SHP77 (cell line): ENCODE measurements around the gene TNFSF8.

Experiments
- DNase-seq, 2 experiments: peaks; one replicate each; lab custom pipeline; 2025; lab: John Stamatoyannopoulos, UW

Gene TNFSF8, protein sequence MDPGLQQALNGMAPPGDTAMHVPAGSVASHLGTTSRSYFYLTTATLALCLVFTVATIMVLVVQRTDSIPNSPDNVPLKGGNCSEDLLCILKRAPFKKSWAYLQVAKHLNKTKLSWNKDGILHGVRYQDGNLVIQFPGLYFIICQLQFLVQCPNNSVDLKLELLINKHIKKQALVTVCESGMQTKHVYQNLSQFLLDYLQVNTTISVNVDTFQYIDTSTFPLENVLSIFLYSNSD

DNA sequence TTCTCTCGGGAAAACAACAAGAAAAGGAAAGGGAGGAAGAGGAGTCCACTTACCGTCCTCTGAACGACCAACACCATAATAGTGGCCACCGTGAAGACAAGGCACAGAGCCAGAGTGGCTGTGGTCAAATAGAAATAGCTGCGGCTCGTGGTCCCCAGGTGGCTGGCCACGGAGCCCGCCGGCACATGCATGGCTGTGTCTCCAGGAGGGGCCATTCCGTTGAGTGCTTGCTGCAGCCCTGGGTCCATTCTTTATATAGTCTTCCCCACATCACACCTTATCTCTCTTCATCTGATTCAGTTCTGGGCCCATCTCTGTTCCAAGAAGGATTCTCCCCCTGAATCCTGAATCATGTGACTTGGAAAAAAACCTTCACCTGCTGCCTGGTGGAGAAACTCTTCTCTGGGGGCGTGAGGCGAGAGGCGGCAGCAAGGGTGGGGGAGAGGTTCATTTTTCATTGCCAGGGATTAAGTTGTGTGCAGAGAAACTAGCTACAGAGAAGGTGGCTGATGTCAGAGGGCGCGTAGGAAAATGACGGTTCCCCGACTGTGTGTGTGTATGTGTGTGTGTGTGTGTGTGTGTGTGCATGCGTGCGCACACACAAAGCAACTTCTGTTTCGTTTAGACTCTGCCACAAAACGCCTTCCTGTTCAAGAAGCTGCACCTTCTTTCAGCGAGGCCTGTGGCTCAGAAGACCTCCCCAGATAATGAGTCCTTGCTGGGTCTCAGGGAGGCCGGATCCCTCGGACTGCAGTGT, at the start of gene TNFSF8:
Gene TNFSF8, minus strand, starts transcription at position 536 of the 757 bp plus-strand sequence. Its CDS starts 288 bp downstream, at position 248.
- no peak for DNase-seq

DNA sequence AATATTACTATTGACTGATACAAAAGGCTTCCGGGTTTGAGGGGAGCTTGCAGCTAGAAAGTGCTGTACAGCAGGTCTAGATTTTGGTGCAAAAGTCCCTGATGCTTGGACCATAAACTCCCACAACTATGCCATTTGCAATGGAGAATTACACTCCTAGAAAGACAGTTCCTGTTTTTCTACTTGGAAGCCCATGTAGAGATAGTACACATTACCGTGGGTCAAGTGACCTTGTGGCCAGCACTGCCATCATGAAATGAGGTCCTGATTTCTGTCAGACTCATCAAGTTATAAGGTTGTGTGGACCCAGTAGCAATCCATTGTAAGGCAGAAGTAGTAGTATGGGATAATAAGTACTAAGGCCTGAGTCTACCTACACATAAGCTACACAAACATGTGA, 42.8 kb upstream of the TNFSF8 start:
- DNase-seq = no peak

DNA sequence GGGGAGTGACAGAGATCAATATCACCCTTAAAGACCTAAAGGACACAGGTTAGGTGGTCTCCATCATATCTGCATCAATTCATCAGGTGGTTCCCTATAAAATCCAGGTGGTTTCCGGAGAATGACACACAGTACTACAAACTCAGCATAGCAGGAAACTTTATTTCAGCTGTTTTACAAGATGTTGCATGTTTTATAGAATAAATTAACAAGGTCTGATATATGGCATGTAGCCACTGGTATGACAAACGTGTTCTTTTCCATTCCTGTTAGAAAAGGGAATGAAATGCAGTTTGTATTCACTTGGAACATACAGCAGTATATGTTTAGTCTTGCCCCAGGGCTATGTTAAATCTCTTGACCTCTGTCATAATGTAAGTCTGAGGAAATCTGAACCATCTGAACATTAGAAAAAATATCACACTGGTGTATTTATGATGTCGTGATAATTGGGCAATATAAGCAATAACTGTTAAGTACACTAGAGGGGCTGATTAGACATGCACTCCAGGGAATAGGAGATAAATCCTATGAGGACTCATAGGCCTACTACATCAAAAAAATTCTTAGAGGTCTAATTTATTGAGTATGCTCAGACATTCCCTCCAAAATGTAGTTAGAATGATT, 42.2 kb upstream of the TNFSF8 start:
- DNase-seq = no peak

DNA sequence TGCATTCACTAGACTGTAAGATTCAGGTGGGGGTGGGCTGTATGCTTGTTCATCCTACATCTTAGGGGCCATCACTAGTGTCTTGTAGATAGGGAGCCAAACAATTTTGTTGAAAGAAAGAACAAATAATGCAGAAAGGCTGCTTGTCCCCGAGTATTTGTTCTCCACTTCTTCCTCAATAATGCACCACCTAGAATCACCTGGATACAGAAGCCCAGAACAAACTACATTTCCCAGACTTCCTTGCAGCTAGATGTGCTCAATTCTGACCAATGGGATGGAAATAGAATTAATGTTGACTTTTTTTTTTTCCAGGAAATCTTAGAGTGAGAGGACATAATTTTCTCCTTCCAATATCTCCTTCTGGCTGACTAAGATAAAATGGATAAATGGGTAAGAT, 38.9 kb upstream of the TNFSF8 start:
- DNase-seq = no peak

DNA sequence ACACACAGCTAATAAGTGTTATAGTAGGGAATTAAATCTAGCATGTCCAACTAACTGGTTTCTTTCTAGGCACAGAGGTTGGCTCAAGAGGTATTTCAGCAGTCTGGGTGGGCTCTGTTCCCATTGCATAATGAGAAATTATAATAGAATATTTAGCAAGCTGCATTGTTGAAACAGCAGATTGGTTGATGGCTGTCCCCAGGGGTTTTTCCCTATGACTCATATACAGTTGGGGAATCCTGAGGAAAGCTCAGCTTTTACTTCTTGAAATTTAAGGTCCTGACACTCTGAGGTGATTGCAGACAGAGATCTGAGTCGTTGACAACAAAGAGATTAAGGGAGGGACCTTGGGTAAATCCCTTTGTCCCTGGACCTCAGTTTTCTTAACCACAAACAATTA, 38.3 kb upstream of the TNFSF8 start:
- no peak for DNase-seq

DNA sequence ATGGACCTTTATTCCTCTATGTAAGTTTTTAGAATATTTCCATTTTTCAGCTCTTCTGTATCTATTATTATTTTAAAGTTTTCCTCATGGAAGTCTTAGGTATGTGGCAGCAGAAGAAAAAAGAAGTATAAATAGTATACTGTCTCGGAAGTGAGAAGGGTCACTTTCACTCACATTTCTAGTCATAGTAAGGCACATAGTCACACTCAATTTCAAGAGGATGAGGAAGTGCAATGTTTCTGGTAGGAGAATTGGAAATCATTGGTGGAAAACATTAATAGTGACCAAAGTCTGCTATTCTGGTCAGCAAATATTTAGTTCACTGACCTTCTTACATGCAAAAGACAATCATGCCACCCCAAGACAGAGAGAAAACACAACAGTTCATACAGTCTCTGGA, 35.2 kb upstream of the TNFSF8 start:
- DNase-seq = no peak

DNA sequence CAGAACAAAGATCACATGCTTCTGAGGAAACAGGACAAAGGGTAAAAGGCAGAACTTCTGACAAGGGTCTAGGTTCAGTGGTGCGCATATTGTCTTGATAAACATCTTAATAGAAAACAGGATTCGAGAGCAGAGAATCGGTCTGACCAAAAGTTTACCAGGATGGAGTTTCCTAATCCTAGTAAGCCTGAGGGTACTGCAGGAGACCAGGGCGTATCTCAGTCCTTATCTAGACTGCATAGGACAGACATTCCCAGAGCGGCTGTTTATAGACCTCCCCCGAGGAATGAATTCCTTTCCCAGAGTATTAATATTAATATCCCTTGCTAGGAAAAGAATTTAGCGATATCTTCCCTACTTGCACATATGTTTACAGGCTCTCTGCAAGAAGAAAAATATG, 32.4 kb upstream of the TNFSF8 start:
- no peak for DNase-seq

DNA sequence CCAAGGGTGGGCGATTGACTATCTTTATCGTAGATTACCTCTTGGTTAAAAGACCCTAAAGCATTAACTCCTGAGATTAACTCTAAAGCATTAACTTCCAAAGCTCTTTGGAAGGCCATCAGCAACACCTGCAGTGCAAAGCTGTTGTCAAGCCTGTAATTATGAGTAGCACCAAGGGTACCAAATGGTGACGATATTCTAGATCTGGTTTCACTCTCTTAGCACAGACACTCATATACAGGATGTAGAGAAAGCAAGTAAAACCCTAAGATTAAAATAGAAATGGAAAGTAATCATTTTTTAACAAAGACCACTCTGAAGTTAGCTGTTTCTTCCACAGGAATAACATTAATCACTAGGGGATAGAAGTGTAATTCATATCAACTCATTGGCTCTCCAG, 29.9 kb upstream of the TNFSF8 start:
- no peak for DNase-seq

DNA sequence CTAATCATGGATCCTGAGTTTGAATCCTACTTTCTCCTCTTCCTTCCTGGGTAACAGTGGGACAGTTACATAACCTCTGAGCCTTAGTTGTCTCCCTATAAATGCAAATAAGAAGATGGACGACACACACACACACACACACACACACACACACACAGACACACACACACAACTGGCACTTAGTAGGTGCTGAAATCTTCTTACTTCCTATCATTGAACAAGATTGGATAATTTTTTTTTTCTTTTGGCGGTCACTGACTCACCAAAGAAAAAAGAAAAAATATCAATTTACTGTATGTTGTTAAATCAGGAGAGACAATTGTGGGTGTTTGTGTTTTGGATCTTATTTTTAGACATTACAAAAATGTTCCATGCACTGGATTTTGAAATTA, 28.4 kb upstream of the TNFSF8 start:
- no peak for DNase-seq

DNA sequence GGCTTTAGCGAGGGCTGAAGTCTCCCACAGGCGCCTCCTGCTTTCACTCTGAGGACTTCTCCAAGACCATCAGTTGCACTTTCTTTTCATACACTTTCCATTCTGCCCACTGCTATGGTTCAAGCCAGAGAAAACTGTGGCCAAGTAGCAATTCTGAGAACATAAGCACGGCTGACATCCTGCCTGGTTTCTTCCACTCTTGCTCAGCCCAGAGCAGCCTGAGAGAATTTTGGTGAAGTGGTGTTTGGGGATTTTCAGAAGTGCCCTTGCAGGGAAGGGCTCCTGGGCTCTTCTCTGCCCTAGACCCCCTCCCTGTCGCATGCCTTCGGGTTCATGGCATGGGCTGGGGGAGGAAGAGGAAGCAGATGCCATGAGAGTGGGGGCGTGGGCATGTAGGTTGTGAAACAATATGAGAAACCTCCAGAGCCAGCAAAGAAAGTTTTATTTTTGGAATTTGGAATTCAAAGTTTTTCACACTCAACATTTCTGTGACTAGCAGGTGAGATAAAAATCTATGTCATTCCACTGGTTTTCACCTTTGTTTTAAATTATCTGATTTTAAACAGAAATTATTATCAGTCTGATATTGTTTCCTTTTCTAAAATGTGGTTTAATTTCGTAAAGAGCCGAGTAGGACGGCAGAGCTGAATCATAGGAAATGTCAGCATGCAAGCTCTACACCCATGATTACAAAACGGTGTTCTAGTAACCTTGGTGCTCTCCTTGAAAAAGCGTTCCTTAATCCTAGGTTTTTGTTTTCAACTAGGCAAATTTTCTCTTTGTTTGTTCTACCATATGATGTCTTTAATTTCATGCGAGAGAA, 27.8 kb upstream of the TNFSF8 start:
- no peak for DNase-seq

DNA sequence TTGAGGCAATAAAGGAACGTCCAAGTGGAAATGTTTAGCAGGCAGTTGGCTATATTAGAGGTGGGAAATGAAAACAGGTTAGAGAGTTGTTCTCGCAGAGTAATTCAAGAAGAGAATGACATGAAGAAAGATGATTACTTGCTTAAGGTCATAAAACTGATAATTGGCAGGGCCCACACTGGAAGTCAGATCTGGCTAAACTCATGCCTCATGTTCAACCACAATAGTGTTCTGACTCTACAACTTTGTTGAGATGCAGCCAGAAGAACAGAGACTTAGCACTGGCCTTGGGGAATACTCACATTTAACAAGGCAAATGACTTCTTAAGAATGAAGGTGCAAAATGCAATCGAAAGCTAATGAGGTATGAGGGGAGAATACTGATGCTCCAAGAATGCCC, 27.2 kb upstream of the TNFSF8 start:
- DNase-seq = no peak

DNA sequence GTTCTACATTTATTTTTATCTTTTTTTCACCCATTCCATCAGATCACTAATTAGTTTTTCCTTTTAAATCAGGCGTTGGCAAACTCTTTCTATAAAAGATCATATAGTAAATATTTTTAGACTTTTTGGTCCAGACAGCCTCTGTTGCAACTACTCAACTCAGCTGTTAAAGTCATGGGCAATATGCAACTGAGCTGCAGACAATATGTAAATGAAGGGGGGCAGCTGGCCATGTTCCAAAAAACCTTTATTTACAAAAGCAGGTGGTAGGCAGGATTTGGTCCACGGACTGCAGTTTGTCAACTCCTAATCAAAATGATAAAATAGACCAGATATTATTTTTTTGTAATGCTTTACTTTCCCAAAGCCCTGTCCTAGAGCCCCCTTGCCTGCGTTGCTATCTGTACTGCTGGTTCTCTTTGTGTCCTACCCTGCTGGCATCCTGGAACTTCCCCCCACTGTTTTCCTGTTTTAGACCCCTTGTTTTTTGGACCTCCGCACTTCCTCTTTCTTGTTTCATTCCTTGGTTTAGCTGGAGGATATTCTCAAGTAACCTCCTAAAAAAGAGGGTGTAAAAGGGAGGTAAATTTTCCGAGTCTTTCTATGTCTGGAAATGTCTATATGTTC, 24.7 kb upstream of the TNFSF8 start:
- peak in 1 of 2 experiments; percentile 4 for DNase-seq

DNA sequence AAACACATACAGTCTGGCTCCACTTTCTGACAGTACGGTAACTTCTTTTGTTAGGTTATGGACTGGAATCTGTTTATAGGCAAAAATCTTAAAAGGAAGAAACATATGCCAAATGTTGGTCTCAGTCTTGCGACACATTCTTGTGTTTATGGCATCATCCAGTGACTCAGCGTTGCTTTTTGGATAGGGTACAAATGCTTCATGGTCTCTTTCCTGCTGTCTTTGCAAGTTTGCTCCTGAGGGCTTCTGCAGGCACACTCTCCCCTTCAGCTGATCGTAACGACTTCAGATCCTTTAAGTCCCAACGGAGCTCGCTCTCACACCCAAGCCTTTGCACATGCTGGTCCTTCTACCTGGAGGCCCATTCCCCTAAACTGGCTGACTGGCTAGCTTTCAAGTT, 23.6 kb upstream of the TNFSF8 start:
- no peak for DNase-seq

DNA sequence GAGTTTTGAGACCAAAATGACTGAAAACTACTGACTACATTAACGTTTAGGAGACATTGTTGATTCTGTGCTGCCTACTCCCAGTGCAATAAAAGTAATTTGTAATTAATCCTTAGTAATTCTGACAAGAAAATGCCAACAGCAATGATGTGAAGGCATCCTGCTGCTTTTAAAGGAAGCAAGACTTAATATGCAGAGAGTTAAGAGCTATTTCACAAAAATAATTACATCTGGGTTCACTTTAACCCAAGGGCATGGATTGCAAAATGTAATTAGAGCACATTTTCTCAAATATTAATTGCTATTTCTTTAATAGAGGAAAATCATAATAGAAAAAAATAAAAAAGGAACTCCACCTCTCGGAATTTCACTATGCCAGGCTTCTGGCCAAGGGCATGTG, 22.7 kb upstream of the TNFSF8 start:
- DNase-seq = no peak

DNA sequence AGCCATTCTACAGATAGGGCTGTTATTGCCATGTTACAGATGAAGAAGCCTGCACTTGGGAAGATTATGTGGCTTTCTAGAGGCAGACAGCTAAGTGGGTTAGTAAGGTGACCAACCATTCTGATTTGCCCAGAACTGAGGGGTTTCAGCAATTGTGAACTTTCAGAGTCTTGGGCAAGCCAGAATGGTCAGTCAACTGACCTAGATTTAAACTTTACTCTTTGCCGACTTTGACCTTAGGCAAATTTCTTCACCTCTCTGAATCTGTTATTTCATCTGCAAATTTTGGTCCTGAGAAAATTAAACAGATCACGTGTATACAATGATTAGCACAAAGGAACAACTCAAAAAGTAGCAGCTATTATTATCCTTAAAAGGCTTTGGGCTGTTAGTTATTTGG, 20.4 kb upstream of the TNFSF8 start:
- DNase-seq = no peak

DNA sequence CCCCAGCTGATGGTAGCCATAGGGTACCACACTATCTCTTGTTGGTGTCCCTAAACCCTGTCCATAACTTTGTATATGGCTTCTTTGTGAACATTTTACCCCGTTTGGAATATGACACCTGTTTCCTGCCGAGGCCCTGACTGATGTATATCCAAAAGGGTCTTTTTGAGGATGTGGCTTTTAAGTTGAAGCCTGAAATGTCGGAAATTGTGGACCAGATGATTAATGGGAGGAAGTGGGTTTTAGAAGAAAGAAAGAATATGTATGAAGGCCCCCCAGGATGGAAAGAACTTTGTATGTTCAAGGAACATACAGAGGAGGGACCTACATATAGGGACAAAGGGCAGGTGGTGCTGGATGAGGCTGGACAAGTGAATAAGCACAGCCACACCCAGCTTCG, 16.7 kb upstream of the TNFSF8 start:
- no peak for DNase-seq

DNA sequence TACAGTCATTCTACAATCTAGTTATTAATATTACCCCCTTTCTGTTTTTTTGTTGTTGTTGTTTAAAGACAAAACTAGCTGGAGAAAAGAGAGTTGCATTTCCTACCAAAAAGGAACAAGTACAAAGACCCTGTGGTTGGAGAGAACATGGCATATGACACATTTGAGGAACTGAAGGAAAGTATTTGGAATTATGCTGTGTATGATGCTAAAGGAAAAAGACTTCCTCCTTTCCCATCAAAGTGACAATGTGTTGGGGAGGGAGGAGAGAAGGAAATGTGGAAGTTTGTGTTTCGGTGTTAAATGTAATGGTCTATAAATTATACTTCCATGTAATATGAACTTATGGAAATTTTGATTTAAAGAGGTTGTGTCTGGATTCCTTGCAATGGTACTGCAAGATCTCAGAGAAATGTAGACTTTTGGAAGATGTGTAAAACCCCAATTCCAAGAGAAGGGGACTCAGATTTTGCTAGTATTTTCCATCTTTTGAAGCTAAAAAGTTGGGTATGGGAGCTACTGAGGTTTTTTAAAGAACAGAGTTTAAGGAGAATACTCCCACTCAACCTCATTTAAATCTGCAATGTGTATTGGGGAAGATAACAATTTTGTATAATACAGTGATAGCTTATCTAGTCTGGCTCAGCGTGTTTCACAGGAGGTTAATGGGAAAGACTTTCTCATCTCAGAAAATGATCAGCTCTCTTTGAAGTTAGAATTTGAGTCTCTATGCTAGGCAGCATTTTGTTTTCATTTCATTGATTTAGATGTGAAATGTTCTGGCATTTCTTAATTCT, 15.4 kb upstream of the TNFSF8 start:
- no peak for DNase-seq

DNA sequence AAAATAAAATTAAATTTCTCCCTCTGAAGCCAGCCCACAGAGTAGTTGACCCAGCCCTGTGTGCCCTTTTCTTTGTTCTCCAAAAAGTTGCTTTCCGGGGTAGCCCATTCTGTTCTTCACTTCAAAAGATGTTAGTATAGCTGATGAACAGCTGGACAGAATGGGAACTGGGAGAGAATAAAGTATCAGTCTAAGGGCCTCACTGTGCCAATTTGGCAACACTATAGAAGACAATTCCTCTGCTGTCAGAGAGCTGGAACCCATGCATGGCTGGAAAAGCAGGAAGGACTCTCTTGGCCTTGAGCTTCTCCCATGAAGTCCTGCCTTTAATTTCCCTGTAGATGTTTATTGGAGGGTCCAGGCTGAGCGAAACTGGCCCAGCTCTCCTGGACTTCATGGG, 11.0 kb upstream of the TNFSF8 start:
- no peak for DNase-seq

DNA sequence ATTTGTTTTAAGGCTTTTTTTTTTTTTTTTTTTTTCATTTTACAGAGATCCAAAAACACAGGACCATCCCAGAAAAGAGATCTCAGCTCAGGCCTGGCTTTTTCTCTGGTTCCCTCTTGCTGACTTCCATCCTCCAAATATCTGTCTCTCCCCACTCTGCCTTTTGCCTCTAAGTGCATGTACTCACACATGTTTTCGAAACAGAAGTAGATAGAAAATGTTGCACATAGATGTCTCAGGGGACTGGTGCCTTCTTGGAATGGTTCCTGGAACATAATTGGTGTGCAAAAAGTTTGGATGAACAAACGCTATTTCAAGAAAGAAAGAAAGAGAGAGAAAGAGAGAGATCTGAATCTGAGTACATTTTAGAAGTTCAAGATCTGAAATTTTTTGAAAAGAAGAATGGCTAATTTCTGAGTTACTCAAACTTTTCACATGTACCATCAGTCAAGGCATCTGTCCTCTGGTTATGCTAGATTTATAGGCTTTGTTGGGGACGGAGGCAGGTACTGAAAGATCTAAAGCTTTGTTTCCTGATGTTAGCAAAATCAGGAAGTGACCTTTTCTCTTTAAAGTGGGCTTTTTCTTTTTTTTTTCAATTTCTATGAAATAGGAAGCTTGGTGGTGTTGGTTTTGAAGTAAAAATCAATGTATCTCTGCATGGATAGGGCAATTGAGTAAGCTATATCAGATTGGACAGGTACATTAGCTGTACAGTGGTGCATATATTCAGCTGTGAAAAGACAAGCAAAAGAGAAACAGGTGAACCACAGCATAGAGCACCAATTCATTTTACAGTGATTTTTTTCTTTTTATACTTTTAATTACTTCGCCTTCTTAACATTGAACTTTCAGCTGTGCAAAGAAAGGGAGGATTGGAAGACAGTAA, 8.5 kb upstream of the TNFSF8 start:
- DNase-seq = no peak

DNA sequence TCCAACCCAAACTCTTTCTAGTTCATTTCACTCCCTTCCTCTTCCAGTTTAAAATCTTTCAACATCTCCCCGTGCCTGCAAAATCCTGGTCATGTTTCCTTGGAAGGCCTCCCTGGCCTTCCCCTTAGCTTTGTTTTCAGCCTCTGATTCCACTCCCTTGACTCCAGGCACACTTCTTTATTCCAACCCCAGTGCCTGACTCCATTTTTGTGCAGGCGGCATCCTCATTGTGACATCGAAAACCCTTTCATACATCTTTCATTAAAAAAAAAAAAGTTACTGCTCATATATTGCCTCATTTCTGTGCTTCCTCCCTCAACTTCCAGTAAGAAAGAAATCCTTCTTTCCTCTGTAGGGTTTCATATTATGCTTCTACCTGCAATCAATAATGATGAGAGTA, 7.1 kb upstream of the TNFSF8 start:
- no peak for DNase-seq
